Measurements from ENCODE around the gene MBOAT2.
"Not testable (repeated sequence)": the region's sequence is repeated elsewhere in the genome, so short reads cannot be mapped to it uniquely, and the experiment has no call there.

The MBOAT2 gene

GRCh38 chr2:9003616-9004337 is at the start of gene MBOAT2:
Gene MBOAT2 (minus strand): TSS chr2:9003684. CDS start chr2:9003614, 70 bp downstream.
- peak; percentile 88 for DNase-seq

GRCh38 chr2:9052821-9053533 is 49.5 kb upstream of the MBOAT2 start:
- DNase-seq, result no peak

GRCh38 chr2:9051451-9051850 is 48.0 kb upstream of the MBOAT2 start:
- not testable (repeated sequence) for DNase-seq

- DNase-seq, result no peak
Measured at GRCh38 chr2:9050122-9050809, 46.8 kb upstream of the MBOAT2 start.

- DNase-seq, result no peak
Measured at GRCh38 chr2:9045595-9045994, 42.1 kb upstream of the MBOAT2 start.

- not testable (repeated sequence) for DNase-seq
Measured at GRCh38 chr2:9043491-9043890, 40.0 kb upstream of the MBOAT2 start.

GRCh38 chr2:9037166-9037565 is 33.7 kb upstream of the MBOAT2 start:
- DNase-seq, result peak; percentile 20

GRCh38 chr2:9033385-9034168 is 30.1 kb upstream of the MBOAT2 start:
- peak; percentile 5 for DNase-seq

- peak; percentile 90 for DNase-seq
Measured at GRCh38 chr2:9032536-9033255, 29.2 kb upstream of the MBOAT2 start.

GRCh38 chr2:9032121-9032520 is 28.6 kb upstream of the MBOAT2 start:
- DNase-seq, result no peak

- DNase-seq, result no peak
Measured at GRCh38 chr2:9031246-9031645, 27.8 kb upstream of the MBOAT2 start.

GRCh38 chr2:9030841-9031240 is 27.4 kb upstream of the MBOAT2 start:
- DNase-seq, result no peak

GRCh38 chr2:9030190-9030589 is 26.7 kb upstream of the MBOAT2 start:
- no peak for DNase-seq

- DNase-seq, result no peak
Measured at GRCh38 chr2:9029721-9030120, 26.2 kb upstream of the MBOAT2 start.

- no peak for DNase-seq
Measured at GRCh38 chr2:9027884-9028283, 24.4 kb upstream of the MBOAT2 start.

GRCh38 chr2:9025746-9026145 is 22.3 kb upstream of the MBOAT2 start:
- DNase-seq, result no peak

GRCh38 chr2:9024575-9024974 is 21.1 kb upstream of the MBOAT2 start:
- DNase-seq, result no peak

GRCh38 chr2:9021563-9022211 is 18.2 kb upstream of the MBOAT2 start:
- DNase-seq, result peak; percentile 78

- no peak for DNase-seq
Measured at GRCh38 chr2:9020267-9020666, 16.8 kb upstream of the MBOAT2 start.

- DNase-seq, result no peak
Measured at GRCh38 chr2:9018534-9018933, 15.1 kb upstream of the MBOAT2 start.

- no peak for DNase-seq
Measured at GRCh38 chr2:9018109-9018508, 14.6 kb upstream of the MBOAT2 start.

GRCh38 chr2:9017411-9017810 is 13.9 kb upstream of the MBOAT2 start:
- no peak for DNase-seq

Measured in NCI-H446 treated with DMSO at 0.1 percent for 48 hours (cell line).